RPMI7951 (cell line): ENCODE results near the gene CDADC1. TPM values are rescaled to one million over a fixed set of nuclear protein-coding genes. Genes with fewer than 3 reads are reported as not detected.

Experiments used
- DNase-seq: peaks from one replicate; pipeline ENCODE4 v3.0.0-alpha.2; 2012; ENCODE audit warnings: low read depth
- total RNA-seq: library from RNA; depleted of rRNA; stranded (reverse); fragments of >200 nt; shearing (Covaris generic); gene quantifications from 2 replicates; pipeline ENCODE4 v1.2.3, GENCODE V29; 2014; rRNA removed

The CDADC1 gene
- total RNA-seq: 3.8 and 4.3 TPM in 2 replicates

DNA sequence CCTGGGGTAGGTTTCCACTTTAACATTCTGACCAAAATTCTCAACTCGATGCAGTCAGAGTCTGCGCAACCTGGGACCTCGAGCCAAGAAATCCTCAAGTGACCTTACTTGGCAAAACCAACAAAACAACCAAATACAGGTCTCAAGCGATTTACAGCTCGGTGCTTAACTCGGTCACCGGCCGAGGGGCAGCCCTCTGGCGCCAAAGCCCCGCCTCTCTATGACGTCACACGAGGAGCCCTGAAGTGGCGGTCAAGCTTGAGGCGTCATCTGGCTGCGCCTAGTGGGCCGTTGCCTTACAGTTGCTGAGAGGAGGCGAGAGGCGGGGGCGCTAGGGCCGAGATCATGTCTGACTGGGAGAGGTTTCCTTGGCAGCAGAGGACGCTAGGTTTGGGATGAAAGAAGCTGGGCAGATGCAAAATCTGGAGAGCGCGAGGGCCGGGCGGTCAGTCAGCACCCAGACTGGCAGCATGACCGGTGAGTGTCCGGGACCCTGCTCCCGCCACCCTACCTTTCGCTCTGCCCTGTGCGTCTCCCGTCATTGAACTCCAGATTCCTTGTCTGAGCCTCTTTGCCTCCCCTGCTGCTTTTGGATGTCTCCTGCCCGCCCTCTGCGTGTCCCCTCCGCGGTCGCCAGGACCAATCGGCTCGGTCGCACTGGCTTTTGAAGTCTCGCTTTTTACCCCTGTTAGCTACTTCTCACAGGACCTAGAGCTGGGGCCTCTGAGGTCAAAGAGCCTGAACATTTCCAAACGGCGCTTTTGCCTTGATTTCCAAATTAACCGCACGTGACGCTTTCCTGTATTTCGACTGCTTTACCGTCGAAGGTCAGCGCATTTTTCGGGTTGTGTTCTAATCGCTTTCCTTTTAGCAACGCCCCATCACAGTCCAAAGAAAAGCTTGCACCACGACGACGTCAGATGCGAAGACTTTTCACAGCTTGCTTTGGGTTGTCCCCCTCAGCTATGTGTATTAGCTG, at the start of gene CDADC1:
TSS of gene CDADC1 (plus strand) at position 283 of the 979 bp plus-strand sequence. CDS start at position 396, 113 bp downstream.
- DNase-seq: peak; percentile 90

DNA sequence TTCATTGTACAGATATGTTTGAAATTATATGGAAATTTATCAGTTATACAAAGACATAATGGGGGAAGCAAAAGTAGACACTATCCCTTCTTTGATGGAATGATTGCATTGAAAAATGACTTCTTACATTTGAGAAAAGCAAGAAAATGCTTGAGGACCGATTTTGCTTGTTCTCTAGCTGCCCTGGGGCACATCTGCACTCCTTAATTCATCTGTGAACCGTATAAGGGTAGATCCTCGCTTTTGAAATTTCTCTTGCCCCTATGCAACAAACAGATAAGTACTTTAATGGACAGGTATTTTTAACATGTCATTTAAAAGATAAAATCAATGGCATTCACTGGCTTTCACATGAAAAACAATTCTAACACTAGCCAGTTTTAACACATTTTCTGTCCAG, 41.1 kb upstream of the CDADC1 start:
- no peak for DNase-seq

DNA sequence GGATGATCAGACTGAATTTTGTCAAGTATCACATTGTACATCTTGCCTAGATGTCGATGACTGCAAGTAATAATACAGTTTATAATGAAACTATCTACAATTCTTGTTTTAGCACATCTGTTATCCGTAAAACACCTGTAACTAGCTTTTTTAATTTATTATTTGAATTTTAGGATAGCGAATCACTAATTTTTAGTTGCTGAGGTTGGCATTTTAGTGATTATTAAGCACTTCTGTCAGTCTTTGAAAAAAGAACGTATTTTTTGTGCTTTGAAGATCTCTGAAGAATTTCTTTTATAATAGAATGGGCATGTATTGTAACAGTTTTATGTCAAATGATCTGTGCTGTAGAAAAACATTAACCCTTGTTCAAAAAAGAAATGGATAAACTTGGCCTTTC, 39.1 kb upstream of the CDADC1 start:
- DNase-seq: no peak

DNA sequence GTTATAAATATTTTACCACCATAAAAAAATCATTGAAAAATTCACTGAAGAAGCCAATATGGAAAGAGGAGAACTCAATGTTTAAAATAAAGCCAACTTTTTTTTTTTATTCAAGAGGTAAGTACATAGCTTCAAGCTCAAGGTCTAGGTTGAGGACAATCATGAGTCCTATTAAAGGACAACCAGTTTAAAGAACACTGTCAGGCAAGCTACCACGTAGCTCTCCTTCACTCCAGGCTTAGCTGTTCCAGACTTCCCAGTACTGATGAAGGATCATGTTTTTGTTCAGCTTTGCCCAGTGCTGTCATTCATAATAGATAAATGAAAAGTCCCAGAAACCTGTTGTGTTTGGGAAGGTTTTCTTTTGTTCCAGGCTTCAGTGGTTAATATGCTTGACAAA, 37.6 kb upstream of the CDADC1 start:
- no peak for DNase-seq

DNA sequence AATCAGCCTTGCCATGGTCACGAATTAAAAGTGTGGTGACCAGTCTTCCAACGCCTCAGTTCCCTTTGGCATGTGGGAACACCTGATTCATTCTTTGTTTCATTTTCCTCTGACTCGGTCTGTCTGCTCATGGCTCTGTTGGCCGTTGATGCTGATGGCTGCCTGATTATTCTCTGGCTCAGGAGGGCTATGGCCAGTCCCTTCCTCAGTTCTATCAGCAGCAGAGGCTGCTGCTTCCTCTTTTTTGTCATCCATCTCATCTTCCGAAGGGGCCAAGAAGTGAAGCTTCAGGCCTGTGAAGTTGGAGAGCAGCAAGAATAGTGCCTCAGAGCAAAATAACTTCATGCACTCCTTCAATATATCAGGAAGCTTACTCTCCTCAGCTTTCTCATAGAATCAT, 37.1 kb upstream of the CDADC1 start:
- no peak for DNase-seq

DNA sequence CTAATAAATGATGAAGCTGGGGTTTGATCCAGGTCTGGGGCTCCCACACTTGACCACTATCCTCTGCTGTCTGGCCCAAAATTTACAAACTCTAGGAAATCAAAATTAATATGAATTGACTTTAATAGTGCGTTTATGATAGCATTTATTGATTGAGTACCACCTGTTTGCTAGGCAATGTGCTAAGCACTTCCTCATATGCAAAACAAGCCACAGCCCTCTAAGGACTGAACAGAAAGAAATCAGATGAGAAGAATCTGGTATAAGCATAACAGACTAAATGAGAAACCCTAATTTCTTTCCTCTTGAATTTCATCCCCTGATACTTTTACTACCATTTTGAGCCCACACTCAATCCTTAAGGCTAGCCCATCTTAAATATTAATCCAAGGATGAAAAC, 34.2 kb upstream of the CDADC1 start:
- DNase-seq: no peak

DNA sequence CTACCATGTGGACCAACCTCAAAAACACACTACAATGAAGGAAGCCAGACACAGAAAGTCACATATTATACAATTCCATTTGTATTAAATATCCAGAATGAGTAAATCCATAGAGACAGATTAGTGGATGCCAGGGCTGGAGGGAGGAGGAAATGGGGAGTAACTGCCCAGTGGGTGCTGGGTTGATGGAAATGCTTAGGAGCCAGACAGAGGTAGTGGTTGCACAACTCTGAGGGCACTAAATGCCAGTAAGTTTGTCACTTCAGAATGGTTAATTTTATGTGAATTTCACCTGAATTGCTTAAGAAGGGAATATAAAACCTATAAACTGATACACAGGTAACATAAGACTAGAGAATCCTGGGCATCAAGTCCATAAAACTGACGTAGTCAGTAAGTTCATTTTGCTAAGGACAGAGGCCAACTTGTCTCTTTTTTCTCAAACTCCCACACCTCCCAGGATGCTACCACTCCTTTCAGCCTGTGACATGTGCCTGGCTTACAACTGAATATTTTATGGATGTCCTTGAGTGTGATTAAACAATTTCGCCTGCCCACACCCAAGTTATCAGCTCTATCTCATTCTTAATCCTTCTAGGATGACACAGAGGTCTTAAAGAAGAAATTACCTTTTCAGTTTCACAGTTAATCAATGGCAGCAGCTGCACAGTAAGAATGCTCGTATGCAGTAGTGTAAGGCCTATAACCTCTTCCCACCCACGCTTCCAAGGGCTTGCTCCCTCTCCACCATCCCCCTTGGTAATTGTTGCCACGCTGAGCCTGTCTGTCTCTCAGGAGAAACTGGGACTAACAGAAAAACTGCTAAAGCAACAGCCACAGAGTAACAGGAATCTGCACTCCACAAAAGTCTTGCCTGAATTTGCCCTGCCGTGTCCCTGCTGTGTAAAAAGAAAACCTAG, 33.5 kb upstream of the CDADC1 start:
- no peak for DNase-seq

DNA sequence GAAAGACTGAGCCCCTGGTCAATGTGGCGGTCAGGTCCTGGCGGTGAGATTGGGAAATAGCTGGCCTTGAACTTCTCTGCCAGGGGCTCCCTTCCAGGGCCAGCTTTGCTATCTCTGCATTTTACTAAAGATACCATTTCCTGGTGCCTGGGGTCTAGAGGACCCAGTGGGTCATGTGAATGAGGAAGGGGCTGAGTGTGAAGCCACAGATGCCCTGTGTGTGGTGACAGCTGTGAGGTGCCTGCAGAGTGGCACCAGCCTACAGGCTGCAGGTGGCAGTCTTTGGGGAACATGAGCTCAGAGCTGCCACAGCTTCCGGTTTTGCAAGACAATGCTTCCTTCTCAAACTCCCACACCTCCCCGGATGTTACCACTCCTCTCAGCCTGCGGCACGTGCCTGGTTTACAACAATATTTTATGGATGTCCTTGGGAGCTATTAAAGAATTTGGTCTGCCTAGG, 32.8 kb upstream of the CDADC1 start:
- peak; percentile 21 for DNase-seq

DNA sequence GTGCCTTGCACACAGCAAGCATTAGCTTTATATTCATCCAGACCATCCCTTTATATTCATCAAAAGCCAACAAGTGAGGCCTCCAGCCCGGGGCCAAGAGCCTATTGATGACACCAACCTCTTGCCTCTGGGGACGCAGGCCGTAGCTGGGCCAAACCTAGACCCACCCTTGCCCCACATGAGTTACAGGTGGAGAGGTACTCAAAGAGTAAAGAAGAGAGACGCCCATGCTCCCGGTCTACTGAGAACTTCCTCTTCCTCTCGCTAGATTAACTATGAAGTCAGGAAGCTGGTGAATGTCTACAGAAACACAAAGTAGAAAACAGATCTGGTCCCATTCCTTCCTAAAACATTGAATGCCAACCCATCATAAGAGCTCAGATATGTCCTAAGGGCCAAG, 31.4 kb upstream of the CDADC1 start:
- no peak for DNase-seq

DNA sequence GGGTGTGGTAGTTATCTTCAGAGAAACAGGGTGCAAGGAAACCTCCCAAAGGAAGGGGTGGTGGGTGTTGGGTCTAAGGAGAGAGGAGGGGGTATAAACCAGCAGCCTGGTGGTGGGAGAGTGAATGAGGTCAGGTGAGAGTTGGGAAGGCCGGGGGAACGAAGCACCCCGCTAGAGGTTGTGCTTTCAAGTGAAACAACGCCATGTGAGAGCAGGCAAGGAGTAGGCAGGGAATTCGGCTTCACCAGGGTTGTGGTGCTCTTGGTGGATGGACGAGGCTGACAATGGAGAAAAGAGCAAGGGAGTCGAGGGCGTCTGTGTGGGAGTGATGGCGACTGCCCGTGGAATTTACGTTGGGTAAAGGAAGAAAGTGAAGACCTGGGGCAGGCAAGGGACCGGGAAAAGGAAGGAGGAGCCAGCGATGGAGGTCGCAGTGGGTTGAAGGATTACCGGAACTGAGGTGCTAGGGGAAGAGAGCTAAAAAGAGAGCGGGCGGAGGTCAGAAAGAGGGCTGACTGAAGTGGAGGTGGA, 29.7 kb upstream of the CDADC1 start:
- no peak for DNase-seq

DNA sequence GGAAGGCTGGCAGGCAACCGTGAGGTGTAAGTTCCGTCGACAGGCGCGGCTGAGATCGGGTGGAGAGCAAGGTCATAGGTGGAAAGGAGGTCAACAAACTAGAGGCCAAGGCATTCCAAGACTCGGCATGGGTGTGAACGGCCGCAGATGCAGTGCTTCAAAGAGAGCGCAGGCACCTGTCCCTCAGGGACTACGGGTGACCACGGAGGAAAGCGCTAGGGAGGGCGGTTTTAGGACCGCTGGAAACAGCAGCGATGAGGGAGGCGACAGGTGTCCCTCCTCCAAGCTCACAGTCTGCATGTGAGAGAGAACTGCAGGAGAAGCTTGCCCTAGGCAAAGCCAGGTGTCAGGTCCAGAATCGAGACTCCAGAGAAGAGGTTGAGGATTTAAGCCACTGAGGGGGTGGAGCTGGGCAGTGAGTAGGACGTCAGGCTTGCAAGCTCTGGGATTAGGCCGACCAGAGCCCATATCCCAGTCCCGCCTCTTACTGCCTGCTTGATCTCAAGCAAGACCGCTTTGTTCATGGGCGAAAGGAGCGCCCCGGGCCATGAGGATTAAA, 29.2 kb upstream of the CDADC1 start:
- no peak for DNase-seq

DNA sequence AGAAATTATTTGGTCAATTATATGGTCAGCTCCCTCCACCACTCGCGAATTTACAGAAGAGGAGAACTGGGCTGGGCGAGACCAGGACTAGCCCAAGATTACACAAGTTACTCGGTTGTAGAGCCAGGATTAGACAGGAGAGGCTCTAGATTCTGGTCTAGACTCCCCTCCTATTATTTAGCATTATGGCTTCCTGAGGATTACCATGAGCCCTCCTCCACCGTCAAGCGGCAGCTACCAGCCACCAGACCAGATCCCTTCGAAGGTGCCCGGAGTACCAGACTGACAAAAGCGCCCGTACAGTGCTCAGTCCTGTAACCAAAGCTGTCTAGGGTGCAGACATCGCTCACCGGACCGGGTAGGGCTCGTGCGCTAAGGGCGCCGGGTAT, 28.1 kb upstream of the CDADC1 start:
- peak; percentile 36 for DNase-seq

DNA sequence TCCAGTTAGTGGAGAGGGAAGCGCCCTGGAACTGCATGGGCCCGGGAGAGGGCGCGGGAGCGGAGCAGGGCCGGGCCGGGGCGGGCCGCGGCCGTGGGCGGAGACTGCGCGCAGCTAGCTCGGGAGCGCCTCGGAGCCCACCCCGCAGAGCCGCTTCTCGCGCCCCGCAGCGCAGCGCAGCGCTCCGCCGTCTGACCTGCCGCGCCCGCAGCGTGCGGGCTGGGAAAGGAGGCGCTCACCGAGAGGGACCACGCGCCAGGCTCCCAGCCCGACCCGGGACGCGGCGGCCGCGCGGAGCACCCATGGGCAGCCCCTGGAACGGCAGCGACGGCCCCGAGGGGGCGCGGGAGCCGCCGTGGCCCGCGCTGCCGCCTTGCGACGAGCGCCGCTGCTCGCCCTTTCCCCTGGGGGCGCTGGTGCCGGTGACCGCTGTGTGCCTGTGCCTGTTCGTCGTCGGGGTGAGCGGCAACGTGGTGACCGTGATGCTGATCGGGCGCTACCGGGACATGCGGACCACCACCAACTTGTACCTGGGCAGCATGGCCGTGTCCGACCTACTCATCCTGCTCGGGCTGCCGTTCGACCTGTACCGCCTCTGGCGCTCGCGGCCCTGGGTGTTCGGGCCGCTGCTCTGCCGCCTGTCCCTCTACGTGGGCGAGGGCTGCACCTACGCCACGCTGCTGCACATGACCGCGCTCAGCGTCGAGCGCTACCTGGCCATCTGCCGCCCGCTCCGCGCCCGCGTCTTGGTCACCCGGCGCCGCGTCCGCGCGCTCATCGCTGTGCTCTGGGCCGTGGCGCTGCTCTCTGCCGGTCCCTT, 27.5 kb upstream of the CDADC1 start, which contains the start of gene MLNR:
TSS of gene MLNR (plus strand) at position 303 of the 820 bp plus-strand sequence. CDS start at position 303, 0 bp downstream.
- DNase-seq: peak; percentile 19

DNA sequence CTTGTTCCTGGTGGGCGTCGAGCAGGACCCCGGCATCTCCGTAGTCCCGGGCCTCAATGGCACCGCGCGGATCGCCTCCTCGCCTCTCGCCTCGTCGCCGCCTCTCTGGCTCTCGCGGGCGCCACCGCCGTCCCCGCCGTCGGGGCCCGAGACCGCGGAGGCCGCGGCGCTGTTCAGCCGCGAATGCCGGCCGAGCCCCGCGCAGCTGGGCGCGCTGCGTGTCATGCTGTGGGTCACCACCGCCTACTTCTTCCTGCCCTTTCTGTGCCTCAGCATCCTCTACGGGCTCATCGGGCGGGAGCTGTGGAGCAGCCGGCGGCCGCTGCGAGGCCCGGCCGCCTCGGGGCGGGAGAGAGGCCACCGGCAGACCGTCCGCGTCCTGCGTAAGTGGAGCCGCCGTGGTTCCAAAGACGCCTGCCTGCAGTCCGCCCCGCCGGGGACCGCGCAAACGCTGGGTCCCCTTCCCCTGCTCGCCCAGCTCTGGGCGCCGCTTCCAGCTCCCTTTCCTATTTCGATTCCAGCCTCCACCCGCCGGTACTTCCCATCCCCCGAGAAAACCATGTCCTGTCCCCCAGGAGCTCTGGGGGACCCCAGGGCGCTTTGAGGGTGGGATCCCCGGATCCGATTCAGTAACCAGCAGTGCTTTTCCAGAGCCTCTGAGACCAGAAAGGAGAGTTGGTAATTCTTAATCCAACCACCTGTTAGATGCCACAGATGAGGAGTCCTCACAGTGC, 26.7 kb upstream of the CDADC1 start:
- DNase-seq: no peak

DNA sequence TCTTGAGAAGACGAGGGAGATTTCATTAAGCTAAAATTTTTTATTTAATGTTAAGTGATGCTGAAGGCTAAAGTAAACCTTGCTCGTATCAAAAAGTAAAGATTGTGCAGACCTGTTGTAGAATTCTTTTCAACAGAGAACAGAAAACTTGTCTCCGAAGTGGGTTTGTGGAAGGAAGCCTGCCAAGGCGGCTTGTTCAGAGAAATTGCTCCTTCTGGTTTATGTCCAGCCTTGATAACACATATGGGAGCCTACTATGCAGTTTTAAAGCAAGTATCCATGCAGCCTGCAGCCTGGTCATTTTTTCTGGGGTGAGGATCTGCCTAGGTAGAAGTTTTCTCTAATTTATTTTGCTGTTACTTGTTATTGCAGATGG, 26.1 kb upstream of the CDADC1 start:
- no peak for DNase-seq

DNA sequence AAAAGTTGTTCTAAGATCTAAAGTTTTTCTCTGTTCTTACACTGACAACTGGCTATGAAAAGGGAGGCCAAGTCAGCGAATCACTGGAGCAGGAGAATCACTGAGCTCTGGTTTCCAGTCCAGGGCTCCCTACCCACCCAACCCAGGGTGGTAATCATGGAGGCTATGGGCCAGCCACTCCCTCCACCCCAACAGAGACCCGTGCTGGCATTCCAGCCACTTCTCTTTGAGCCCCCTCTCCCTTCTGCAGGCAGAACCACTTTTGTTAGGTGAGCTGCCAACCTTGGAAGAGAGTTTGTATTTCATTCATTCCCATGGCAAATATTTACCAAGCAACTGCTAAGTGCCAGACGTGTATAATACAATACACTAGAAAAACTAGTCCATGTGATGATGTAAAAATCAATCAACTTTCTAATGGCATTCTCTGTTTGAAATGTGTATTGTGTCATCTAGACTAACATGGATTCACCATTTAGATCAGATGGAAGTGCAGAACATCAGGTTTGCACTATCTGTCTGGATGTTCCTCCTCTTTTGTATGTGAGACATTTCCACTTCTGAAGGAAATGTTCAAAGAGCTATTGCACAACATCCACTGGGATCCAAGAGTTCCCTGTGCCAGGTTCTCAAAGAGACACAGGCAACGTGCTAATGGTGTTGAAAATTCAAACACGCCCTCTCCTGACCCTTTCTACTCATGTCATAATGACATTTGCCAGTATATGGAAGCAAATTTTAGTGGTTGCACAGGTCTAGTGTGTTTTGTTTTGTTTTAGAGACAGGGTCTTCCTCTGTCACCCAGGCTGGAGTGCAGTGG, 22.3 kb upstream of the CDADC1 start:
- DNase-seq: no peak

DNA sequence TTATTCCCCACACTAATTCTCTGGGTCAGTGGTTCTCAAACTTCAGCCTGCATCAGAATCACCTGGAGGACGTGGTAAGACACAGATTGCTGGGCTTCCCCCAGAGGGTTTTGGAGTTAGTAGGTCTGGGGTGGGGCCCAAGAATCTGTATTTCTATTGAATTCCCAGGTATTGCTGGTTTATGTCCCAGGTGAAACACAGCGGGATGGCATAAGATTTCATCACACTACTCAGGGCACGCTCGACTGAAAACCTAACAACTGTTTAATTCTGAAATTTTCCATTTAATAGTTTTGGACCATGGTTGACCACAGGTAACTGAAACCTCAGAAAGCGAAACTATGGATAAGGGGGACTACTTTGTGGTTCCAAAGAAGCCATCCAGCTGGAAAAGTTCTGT, 21.1 kb upstream of the CDADC1 start:
- no peak for DNase-seq

DNA sequence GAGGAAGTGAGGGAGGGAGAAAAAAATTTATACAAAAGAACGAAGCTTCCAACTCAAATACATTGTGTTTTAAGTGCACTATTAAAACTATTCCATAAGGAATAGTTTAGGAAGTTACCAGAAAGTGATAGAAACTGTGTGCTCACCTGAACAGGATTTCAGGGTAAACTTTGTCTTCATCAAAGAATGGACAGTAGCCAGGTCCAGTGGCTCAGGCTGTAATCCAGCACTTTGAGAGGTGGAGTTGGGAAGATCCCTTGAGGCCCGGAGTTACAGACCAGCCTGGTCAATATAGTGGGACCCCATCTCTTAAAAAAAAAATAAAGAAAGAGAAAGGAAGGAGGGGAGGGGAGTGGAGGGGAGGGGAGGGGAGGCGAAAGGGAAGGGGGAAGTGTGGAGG, 13.0 kb upstream of the CDADC1 start:
- no peak for DNase-seq

DNA sequence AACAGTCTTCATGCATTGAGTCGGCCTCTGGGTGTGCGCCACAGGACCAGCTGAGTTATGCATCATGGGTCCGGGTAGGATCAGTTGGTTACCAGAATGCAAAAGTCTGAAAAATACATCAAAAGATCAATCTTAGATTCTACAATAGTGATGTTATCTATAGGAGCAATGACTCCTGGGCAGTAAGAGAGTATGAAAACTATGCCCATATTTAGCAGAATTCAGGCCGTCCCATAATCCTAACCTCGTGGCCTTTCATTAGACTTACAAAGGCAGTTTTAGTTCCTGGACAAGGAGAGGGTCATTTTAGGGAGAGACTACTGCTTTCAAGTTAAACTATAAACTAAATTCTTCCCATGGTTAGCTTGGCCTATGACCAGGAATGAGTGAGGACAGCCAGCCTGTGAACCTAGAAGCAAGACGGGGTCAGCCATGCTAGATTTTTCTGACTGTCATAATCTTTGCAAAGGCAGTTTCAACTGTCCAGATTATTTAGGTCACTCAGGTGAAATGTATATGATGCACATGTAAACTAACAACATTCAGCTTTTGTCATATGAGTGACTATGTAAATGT, 11.8 kb upstream of the CDADC1 start:
- DNase-seq: no peak
